GM21529 (cell line): ENCODE results near the gene TXN.

Source experiments
- ATAC-seq: cut with Tn5 transposase; IDR thresholded peaks from one replicate; pipeline ENCODE4 v1.9.1; 2021; ENCODE audit not compliant: unreplicated experiment

Gene TXN

DNA sequence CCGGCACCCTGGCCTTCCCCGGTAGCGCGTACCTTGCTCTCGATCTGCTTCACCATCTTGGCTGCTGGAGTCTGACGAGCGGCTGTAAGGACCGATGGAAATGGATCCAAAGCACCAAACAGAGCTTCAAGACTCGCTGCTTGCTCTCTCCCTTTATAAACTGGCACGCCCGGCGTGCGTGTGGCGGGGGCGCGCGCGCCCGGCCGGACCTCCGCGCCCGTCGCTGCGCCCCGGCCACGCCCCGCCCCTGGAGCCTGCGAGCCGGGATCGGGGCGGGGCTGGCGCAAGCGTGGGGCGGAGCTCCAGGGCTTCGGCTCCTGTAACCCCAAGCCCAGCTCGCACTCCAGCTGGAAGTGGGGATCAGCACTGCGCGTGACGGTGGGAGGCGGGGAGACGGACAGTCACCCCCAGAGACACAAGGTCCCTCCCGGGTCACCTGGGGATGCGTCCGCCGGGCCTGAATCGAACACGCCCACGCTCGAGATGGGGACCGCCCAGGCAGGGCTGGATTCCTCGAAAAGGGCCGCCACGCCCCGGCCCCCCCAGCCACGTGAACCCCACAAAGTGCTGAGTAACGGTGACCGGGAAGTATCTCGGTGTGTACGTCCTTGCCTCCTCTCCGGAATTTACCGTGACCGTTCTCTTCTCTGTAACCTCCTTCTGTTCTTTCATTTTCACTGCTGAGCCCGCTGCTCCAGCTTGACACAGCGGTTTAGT, at the start of gene TXN:
TXN (minus strand) TSS at position 128 of the 717 bp plus-strand sequence; CDS start at position 56, 72 bp downstream.
- ATAC-seq = peak; percentile 68

DNA sequence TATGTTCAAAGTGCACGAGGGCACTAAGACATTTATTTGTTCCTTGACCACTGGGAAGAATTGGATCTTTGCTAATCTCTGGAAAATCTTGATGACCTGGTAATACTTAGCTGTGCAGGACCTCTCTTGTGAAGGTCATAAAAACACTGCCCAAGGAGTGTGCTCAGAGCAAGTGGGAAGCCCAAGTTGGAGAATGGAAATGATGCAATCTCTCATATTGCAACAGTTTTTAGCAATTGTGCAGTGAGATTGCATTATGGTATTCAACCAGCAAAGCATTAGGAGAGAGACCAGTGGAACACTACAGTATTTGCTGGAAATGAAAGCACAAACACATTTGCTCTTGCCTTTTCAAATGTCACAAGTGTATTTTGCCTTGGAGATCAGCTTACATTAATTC, 46.8 kb upstream of the TXN start:
- no peak for ATAC-seq

DNA sequence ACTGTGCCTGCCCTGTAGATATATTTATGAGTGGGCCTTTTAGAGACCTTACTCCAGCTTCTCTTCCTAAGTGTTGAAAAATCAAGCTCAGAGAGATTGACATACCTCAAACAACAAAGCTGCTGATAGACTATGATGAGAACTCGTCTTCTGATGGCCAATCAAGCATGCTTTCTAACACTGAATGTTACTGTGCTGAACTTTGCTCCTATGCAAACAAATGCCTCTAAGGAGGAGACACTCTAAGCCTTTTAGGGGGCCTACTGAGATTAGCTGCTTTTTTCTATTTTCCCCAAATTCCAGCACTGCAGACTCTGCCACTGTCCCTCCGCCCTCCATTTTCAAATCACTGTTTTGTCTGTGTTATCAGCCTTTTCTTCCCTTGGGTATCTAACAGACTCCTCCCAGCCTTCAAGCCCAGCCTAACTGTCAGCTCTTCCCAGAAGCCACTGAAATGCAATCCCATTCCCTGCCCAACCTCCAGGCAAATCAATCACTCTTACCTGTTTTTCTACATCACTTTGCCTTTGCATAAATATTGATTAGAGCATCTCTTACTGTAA, 41.8 kb upstream of the TXN start:
- ATAC-seq = no peak

DNA sequence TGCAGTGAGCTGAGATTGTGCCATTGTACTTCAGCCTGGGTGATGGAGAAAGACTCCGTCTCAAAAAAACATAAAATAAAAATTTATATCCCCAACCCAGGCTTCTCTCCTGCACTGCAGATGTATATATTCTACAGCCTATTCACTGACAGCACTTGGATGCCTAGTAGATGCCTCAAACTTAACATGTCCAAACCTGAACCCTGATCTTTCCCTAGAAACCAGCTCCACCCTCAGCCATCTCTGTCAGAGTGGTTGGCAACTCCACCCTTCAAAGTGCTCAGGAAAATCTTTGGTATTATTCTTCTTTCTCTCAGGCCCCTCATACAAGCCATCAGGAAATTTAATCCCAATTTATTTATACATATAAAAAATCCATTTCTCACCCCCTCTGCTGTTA, 36.9 kb upstream of the TXN start:
- ATAC-seq = no peak

DNA sequence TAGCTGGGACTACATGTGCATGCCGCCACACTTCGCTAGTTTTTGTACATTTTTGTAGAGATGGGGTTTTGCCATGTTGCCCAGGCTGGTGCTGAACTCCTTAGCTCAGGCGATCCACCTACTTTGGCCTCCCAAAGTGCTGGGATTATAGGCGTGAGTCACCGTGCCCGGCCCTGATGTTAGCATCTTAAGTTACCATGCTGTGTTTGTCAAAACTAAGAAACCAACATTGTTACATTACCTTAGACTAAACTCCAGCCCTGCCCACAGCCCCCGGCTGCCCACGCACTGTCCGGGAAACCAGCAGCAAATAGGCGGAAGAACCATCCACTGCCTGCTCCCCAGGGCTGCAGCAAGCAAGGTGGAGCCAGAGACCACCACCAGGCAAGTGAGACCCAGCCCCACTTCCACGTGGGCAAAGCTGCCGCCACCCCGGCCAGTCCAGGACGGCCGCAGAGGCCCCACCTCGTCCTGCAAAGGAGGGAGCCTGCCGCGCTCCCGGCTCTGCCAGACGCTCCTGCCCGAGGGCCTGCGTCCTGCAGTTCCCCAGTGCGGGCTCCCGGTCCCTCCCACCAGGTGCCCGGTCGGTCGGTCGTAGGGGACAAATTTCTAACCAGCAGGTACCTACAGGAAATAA, 35.7 kb upstream of the TXN start:
- no peak for ATAC-seq

DNA sequence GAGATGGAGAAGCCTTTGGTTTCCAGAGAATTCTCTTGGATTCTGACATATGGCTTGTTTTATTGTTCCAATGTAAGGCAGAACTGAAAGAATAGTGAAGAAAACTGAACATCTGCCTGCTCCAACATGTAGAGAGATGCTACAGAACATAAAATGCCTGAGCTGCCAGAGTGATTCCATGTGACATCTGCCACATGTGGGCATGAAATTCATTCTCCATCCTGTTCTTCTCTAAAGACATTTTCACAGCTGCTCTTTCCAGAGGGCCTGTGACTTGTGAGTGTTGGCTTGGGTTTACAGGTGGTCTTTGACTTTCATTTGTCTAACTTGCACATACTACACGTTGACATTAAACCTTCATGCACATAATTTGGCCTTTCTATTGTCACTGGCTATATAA, 33.7 kb upstream of the TXN start:
- ATAC-seq = no peak

DNA sequence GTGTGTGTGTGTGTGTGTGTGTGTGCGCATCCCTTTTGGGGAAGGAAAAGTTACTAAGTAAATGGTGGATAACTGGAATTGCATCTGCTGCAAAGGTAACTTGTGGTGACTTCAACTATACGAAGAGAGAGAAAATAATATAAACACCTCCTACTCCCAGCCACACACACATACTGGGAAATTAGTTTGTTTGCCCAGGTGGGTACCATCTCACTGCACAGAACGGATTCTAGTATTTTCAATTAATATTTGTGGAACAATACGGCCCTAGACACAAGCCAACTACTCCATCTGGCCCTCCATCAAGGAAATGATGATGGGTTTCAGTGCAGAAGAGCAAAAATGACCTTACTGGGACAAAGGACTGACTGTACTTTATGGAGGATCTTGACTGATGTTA, 32.2 kb upstream of the TXN start:
- no peak for ATAC-seq

DNA sequence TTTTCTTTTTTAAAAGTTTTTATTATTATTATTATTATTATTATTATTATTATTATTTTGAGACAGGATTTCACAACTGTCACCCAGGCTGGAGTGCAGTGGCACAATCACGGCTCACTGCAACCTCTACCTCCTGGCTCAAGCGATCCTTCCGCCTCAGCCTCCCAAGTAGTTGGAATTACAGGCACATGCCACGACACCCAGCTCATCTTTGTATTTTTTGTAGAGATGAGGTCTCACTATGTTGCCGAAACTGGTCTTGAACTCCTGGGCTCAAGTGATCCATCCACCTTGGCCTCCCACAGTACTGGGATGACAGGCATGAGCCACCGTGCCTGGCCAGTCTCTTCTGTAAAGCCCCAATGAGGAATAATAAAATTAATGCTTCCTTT, 31.0 kb upstream of the TXN start:
- no peak for ATAC-seq

DNA sequence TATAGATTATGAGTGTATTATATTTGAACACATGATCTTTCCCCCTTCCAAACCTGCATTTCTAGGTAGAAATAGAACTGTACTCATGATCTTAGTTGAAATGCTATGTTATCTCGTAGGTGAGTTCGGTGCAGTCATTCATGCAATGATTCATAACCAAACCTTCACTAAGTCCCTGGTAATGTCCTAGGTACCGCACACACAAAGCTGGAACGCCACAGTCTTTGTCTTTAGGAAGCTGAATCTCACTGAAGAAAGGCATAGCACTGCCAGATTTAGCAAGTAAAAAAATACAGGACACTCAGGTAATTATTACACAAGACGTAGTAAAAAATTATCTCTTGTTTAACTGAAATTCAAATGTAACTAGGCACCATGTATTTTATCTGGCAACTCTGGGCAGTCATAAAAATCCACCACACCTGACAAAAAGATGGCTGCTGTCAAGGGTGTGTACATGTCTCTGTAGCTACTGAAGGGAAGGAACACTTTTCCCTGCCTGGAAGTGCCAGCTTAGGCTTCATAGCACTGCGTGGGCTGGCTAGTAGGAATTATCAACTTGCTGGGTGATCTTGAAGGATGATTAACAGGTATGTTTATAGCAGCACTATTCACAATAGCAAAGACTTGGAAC, 28.0 kb upstream of the TXN start:
- no peak for ATAC-seq

DNA sequence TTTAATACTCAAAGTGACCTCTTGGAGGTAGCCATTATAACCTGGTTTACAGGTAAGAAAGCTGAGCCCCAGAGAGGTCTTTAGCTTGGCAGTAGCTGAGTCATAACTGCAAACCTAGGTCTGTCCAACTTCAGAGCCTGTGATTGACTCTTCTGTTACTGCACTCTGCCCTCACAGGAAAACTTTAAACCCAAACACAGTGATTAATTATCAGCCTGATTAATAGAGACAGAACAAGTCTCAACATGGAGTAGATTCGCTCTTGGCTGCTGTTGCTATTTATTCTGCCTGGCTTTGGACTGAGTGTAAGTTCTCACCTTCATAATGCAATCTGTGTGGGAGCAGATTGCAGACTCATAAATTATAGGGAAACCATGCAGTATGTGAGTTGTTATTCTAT, 27.4 kb upstream of the TXN start:
- ATAC-seq = no peak

DNA sequence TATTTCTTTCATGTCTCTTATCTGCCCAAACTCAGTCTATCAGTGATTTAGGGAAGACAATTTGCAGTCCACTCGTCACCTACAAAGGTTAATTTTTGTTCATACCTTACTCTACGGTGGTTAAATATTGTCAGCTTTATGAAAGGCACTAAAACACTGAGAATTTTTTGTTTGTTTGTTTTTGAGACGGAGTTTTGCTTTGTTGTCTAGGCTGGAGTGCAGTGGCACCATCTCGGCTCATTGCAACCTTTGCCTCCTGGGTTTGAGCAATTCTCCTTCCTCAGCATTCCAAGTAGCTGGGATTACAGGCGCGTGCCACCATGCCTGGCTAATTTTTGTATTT, 26.4 kb upstream of the TXN start:
- ATAC-seq = no peak

DNA sequence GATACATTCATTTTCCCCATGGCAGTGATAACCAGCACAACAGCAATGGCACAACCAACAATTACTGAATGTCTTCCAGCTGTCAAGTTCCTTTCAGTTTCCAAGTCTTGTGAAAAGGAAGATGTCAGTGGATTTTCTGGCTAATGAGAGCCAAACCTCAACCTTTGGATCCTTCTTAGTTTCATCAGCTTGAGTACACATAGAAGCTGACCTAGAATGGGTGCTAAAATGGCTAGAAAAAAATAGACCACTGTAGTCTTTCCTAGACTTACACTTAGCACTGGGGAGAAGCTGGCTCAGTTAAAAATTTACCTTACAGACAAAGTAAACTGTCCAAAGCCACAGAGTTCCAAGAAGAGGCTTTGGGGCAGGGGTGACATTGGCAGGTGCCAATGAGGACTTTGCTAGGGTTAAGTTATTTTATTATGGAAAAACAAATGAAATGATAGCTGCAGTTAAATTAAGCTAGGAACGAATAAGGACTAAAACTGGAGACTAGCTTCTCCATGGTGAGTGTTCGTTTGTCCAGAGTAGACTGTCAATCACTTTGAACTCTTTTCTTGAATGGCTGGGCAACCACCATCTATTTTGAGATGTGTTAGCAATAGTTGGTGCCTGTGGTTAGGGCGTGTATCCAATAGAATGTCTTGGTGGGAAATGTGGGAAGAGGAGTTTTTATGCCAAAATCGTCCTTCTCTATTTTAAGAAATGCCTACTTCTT, 25.9 kb upstream of the TXN start:
- no peak for ATAC-seq

DNA sequence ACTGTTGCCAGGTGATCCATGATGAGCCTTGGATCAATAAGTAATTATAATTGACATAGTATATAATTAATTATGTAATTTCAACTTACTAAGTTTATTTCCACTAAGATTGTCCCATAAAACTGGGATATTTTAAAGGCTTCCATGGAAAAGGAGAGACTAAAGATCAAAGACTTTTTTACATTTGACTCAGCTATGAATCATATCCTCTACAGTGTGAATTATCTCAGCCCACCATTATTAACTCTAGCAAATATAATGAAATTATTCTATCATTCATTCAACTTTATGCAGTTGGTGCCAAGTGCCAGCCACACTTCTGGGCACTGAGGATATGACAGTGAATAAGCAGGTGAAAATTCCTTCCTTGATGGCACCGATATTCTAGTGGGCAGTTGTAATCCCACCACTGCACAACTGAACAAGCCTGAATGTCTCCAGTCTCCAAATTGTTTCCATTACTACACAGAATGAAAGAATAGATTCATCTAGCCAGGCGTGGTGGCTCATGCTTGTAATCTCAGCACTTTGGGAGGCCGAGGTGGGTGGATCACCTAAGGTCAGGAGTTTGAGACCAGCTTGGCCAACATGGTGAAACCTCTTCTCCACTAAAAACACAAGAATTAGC, 21.9 kb upstream of the TXN start:
- ATAC-seq = no peak

DNA sequence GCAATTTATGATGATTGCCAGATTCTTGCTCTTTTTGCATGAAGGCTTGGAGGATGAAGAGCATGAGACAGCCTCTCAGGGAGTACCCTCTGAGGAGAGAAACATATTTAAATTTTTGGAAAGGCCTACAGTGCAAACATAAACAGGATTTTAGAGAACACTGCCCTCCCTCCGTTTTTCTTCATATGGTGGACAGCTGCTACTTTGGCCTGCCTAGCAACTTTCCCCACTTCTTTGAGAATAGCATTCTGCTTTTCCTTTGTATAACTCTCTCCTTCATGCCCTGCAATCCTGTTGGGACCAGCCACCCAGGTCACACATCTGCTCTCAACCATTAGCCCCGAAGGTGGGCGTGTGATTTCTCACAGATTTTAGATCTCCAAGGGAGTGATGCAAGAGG, 20.5 kb upstream of the TXN start:
- no peak for ATAC-seq

DNA sequence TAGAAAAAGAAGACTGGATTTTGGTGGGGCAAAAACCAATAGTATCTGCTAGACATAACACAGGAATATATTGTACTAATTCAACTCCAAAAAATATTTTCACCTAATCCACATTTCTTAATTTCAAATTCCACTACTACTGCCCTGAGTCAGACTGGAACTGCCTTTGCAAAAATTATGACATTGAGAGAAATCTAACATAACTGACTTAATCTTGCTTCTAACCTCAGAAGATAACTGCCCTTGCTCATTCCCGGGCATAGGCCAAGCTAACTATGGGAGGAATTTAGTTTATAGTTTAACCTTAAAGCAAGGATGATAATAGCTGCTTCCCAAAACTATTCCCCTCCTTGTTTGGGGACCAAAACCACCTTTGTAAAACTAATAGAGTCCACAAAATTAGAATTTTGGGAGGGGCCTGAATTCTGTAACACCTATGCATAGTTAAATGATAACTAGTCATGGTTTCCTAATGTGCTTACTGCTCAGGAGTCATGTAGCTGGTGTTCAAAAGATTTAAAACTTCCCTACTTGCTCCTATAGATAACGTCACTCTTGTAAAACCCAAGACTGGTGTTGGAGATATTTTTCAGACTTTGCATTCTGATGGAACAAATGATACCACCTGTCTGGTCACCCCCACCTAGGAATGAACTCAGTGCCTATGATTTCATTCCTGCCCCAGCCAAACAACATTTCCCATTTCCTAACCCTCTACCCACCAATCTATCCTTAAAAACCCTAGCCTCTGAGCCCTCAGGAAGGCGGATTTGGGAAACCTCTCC, 14.1 kb upstream of the TXN start:
- no peak for ATAC-seq

DNA sequence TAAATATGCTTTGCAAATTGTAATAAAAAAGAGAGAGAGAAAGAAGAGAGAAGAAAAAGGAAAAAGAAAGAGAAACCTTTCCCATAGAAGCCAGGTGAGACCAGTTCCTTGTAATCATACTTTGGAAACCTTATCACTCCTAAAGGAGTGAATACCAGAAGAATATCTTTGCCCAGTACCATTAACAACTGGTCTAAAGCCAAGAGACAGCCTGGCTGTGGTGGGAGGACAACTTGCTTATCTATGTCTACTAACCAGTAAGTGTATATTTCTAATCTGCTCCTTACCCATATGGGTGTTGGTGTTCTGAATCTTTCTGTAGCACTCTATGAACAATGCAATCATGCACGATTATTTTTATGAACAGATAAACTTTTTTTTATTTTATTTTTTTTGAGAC, 10.5 kb upstream of the TXN start:
- ATAC-seq = no peak

DNA sequence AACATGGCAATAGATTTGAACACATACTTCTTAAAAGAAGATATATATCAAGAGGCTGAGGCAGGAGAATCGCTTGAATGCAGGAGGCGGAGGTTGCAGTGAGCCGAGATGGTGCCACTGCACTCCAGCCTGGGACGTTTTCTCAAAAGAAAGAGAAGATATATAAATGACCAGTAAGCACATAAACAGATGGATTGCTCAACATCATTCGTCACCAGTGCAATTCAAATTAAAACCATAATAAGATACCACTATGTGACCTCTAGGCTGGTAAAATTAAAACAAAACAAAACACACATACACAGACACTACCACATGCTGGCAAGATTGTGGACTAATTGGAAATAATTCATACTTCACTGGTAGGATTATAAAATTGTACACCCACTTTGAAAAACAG, 5.3 kb upstream of the TXN start:
- no peak for ATAC-seq

DNA sequence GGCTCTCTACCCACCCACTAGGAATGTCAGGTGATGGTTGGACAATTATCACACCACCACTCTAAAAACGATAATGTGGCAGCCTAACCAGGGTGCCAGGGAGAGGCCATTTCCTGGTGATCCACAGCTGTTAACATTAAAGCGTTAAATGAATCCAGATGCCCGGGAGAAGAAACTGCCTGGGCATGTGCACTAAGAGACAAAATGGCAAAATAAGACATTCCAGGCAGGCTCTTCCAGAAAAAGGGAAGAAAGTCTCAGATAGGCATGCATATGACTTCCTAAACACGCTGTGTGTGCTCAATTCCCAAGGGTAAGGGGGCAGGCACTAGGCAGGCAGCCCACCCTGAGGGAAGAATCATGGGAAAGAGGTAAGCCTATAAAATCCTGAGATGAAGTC, 4.6 kb upstream of the TXN start:
- no peak for ATAC-seq

DNA sequence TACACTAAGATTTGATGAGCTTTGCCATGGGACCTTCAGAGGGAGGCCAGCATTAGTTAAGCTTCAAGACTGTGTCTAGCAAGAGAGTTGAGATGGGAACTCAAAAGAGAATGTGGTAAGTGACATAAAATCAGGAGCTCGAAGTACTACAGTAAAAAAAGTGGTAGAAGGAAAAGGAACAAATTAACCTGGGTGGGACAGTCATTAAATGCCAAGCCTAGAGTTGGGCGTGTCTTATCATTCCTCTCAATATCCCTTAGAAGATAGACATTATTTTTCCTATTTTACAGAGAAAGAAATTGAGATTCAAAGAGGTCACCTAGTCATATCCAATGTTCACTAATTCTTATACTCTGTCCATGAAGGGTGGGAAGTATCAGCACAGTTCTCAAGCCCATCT, 3.3 kb upstream of the TXN start:
- no peak for ATAC-seq

DNA sequence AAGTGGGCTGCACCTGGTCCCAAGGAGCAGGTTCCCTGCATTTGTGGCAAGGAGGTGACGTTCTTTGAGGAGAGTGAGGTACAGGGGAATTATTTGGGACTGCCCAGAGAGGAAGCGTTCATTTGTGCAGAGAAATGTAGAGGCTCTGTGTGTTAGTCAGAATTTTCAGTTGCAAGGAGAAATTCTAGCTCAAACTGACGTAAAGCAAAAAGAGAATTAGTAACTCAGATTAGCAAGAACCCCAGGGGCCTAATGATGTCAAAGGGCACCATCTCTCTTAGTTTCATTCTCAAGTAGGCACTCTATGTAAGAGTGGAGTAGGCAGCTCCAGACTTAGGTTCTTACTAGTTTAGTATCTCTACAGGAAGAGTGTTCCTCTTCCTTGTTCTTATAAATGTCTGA, 2.4 kb upstream of the TXN start:
- ATAC-seq = peak; percentile 7
